SHP77 treated with DMSO at 0.1 percent for 48 hours (cell line): ENCODE results near the gene SPTB.

Experiments
- DNase-seq: peaks from one replicate; lab custom pipeline; 2025; lab: John Stamatoyannopoulos, UW

SPTB gene

DNA sequence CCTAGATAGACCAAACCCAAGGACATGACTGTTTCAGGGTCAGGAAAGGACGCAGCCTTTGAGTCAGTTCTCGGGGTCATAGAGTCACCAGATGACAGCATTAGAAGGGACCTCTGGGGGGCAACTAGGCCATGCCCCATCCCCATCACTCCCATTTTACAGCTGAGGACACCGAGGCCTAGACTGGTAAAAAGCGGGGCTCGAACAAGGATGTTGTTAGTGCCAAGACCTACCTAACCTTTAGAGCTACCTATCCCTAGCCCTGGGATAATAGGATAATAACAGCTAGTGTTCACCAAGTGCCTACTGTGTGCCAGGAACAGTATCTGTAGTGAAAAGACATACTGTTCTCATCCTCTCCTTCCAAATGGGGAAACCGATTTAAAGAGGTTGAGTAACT lies 126.8 kb downstream of the SPTB start:
- DNase-seq, result no peak

GRCh38 chr14:64748995-64749714 lies 130.6 kb downstream of the SPTB start:
- no peak for DNase-seq

- DNase-seq, result no peak
These were observed 131.2 kb downstream of the SPTB start for GRCh38 chr14:64748521-64748920.

DNA sequence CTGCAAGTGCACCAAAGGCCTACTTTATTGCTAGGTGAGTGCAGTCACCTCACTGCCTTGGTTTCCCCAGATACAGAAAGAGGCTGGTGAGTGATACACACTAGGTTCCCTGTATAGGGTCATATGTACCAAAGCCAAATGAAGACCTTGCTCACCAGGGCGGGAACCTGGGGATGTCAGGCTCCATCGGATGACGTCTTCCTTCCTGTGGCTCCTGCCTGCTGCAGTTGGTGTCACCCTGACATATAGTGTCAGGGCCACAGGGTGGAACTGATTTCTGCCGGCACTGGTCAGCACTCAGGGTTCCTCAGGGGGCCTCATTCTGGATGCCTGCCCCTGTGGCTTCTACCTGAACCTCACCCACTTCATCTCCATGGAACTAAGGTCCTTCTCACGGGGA lies 132.4 kb downstream of the SPTB start:
- DNase-seq, result no peak

DNA sequence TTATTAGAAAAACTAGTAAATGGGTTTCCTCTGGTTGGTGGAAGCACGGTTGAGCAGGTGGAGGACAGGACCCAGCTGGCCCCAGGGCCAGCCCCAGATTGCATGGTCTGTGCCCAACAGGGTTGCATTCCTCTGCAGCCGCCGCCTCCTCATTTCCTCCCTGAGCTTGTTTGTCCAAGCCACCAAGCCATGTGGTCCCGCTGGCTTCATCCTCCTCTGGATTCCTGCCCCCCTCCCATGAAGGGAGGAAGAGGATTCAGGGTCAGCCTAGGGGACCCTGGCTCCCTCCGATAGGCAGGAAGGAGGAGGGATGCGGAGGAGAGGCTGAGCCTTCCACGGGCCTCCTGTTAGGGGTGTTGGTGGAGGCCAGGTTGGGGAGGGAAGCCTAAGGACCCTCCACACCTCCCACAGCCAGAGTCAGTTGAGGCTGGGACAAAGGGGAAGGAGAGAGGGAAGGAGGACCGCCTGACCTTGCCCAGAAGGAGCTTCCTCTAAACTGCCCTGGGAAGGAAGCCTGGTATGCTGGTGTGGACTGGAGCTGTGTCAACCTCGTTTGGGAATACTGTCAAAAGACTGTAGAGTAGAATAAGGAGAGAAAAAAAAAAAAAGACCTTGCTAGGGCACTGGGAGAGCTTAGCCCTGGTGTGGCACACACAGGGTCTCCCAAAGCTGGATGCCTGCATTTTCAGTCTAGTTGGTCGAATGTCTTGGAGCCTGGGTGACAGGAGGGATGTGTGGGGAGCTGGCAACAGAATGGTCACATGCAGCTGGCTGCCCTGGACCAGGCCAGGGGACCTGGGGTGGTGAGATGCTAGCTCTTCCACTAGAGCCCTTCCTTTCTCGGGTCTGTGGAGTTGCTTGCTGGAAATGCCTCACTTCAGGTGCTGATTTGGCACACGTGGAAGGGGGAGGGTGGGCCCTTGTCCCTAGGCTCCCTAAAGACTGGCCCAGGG lies 133.1 kb downstream of the SPTB start:
- DNase-seq, result no peak

DNA sequence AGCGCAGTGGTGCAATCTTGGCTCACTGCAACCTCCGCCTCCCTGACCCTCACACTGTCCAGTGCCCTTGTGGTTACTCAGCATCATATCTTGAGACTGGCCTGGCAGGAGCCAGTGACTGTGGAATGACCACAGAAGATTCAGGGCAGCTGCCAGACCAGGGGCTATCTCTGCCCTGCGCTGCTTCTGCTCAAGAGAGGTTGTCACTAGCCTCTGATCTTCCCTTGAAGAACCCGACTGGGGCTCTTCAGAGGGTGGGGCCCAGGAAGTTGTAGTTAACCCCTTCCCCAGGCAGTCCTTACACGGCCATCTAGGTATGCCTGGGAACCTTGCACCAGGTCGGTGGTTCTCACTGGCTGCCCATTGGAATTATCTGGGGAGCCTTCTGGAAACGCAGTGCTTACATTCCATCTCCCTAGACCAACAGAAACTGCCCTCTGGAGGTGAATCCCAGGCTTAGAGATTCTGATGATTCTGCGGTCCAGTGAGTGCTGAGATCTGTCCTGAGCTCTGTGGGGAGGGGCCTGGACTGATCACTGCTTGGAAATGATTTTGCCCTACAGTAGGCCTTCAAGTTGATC lies 134.1 kb downstream of the SPTB start:
- no peak for DNase-seq

DNA sequence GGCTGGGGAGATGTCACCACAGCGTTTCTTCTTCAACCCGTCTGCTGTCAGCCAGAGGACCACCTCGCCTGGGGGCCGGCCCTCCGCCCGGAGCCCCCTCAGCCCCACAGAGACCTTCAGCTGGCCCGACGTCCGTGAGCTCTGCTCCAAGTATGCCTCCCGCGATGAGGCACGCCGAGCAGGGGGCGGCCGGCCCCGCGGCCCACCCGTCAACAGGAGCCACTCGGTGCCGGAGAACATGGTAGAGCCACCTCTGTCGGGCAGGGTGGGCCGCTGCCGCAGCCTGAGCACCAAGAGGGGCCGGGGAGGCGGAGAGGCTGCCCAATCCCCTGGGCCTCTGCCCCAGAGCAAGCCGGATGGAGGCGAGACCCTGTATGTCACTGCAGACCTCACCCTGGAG lies 136.6 kb downstream of the SPTB start:
- no peak for DNase-seq

DNA sequence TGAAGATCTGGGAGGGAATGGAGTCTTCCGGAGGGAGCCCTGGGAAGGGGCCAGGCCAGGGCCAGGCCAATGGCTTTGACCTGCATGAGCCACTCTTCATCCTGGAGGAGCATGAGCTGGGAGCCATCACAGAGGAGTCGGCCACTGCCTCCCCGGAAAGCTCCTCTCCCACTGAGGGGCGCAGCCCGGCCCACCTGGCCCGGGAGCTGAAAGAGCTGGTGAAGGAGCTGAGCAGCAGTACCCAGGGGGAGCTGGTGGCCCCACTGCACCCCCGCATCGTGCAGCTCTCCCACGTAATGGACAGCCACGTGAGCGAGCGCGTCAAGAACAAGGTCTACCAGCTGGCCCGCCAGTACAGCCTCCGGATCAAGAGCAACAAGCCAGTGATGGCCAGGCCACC lies 137.7 kb downstream of the SPTB start:
- no peak for DNase-seq

DNA sequence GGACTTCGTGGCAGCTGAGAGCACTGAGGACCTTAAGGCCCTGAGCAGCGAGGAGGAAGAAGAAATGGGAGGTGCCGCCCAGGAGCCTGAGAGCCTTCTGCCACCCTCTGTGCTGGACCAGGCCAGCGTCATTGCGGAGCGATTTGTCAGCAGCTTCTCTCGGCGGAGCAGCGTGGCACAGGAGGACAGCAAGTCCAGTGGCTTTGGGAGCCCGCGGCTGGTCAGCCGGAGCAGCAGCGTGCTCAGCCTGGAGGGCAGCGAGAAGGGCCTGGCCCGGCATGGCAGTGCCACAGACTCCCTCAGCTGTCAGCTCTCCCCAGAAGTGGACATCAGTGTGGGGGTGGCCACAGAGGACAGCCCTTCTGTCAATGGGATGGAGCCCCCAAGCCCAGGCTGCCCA lies 138.5 kb downstream of the SPTB start:
- DNase-seq, result no peak

DNA sequence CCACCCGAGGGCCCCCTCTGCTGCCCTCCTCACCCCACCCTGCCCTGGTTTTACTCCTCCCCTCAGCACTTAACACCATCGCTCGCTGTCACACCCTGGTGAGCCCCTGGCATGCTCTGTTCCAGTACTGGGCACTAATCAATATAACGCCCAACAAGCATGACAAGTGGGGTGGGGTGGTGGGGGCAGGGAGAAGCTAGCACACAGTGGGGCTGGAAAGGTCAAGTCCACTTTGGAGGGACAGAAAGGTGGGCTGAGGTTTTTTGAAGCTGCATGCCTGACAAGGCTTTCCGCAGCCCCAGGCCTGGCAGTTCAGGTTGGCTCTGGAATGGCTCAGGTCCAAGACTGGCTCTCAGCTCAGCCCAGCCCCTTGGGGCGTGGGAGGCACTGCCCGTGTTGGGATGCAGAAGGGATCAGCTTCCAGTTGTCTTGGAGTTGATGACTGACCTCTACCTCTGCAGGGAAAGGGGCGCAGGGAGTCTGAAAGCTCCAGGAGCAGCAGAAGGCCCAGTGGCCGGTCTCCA lies 141.4 kb downstream of the SPTB start:
- DNase-seq, result no peak

DNA sequence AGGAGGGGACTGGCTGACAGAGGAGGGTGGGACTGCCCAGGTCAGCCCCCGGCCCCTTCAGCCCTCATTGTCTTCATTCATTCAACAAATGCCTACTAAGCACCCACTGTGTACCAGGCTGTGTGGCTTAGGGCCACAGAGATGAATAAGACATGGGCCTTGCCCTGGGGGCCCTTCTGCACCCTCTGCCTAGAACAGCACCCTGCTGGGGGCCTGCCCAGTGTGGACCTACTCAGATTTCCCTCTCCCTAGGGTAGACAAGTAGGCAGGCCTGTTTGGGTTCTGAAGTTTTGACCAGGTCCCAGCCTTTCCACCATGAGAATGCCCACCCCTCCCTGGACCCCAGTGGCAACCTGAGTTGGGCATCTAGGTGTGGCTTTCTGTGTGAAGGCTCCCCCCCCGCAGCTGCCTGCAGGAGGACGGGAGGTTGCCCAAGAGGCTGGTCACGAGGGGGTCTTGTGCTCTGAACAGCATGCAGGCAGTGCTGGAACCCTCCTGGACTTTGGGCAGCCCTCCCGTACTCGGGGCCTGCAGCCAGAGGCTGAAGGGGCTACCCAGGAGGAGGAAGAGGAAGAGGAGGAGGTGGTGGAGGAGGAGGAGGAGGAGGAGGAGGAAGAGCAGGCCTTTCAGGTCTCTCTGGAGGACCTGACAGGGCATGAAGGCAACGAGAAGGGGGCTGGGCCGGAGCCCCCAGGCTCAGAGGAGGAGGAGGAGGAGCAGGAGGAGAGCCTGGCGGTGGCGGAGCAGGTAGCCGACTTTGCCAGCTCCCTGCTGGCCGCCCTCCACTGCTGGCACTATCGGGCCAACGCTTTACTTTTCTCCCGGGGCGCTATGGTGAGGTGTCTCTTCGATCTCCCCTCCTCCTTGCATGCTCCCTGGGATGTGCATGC lies 142.1 kb downstream of the SPTB start:
- DNase-seq, result no peak

DNA sequence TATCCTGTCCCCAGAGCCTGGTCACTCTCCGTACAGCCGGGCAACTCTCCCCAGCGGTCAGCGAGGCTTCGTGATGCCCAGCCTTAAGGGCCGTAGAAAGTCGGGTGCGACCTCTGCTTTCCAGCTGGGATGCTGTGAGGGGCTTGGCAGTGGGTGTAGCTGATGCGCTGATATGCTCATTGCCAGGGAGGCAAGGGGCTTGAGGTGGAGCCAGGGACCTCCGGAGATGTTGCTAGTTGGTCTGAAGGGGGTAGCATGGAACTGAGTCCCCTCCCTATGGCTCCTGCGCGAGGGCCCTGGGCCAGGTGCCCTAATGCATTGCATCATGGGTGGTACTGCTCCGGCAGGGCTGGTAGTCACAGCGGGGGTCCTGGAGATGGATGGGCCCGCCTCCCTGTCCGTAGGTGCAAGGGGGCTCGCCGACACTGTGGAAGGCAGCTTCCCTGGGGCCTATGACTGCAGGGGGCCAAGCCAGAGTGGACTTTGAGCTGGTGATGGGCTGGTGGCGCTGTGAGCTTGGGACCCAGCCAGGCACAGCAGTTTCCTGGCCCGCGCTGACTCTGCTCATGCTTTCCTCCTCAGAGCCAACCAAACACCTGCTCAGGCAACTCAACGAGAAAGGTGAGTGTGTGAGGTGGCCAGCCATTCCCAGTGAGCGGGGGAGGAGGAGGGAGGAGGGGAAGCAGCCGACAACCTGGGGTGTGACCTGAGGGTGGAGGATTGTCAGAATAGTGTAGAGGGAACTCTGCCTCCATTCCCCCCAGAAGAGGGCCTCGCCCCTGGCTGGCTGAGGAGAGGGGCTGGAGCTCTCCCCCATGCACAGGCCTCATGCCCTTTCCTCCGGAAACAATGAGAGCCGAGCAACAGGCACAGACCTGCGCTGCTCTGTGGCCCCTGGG lies 143.2 kb downstream of the SPTB start:
- no peak for DNase-seq

- DNase-seq, result no peak
These were observed 144.7 kb downstream of the SPTB start for GRCh38 chr14:64734990-64735389.

GRCh38 chr14:64733899-64734298 lies 145.8 kb downstream of the SPTB start:
- no peak for DNase-seq

- no peak for DNase-seq
These were observed 146.4 kb downstream of the SPTB start for GRCh38 chr14:64733321-64733720.

GRCh38 chr14:64732536-64733120 lies 147.1 kb downstream of the SPTB start:
- no peak for DNase-seq

DNA sequence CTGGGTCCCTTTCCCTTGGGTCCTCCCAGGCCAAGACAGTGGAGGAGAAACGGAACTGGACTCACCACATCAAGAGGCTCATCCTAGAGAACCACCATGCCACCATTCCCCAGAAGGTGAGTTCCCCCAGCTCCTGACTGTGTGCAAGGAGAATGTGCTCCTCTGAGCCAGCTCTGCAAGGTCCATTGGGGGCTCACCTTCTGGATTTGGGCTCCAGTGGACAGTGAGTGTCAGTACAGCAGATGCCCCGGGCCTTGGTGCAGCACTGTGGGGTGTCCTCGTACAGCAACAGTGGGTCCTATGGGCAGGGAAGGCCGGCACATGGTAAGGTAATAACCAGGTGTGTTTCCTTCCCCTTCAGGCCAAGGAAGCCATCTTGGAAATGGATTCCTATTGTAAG lies 147.6 kb downstream of the SPTB start:
- no peak for DNase-seq

- DNase-seq, result no peak
These were observed 148.5 kb downstream of the SPTB start for GRCh38 chr14:64731141-64731581.

GRCh38 chr14:64730681-64731080 lies 149.0 kb downstream of the SPTB start:
- DNase-seq, result no peak

GRCh38 chr14:64730061-64730440 lies 149.7 kb downstream of the SPTB start:
- no peak for DNase-seq
